Measurements from ENCODE around the gene TP53BP1.

Gene TP53BP1

DNA sequence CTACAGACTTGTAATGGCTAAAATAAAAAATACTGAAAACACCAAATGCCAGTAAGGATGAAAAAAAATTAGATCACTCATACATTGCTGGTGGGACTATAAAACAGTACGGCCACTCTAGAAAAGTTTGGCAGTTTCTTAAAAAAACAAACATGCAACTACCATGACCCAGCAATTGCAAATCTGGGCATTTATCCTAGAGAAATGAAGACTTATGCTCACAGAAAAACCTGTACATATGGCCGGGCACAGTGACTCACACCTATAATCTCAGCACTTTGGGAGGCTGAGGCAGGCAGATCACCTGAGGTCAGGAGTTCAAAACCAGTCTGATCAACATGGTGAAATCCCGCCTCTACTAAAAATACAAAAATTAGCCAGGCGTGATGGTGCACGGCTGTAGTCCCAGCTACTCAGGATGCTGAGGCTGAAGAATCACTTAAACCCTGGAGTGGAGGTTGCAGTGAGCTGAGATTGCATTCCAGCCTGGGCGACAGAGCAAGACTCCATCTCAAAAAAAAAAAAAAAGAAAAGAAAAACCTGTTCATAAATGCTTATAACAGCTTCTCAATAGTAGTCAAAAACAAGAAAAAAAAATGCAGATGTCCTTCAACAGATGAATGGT lies 5.6 kb downstream of the TP53BP1 start:
- DNase-seq = no peak

DNA sequence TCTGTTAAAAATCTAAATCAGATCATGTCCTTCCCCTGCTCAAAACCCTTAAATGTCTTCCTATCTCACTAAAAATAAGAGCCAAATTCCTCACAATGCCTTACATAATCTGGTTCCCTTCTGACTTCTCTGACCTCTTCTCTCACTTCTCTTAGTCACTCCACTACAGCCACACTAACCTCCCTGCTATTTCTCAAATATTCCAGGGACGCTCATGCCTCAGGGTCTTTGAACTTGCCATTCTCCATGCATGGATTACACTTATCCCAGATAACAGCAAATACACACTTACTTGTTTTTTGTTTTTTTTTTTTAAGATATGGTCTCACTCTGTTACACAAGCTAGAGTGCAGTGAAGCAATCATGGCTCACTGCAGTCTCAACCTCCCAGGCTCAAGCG lies 8.5 kb downstream of the TP53BP1 start:
- DNase-seq = no peak

DNA sequence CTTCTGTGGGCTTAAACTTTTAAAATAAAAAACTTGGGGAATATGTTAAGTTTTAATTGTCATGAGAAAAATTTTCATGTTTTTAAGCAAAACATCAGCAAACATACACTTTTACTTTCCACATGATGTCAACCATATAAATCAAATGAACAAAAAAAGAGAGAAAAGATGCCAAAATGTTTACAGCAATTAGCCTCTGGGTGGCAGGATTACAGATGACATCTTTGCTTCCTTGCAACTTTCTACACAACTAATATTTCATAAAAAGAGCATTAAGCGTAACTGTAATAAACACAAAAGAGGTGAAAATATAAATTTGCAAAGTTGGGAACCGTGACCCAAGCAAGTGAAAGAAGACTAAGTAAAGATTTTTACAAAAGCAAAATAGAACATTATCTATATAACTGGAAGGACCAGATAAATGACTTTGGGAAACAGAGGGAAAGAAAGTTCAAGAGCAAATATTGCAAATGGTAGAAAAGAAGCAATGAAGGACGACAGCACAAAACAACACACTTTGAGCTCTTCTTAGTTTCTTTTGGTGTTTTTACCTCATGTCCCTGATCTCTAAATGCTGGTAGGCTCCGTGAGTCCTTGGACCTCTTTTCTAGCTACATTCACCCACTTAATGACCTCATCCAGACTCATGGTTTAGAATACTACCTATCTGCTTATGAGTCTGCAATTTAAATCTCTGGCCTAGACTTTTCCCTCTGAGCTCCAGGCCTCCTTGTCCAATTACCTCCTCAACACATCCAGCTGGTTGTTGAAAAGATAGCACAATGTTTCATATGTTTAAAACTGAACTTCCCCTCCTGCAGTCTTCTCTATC lies 9.4 kb downstream of the TP53BP1 start:
- no peak for DNase-seq

DNA sequence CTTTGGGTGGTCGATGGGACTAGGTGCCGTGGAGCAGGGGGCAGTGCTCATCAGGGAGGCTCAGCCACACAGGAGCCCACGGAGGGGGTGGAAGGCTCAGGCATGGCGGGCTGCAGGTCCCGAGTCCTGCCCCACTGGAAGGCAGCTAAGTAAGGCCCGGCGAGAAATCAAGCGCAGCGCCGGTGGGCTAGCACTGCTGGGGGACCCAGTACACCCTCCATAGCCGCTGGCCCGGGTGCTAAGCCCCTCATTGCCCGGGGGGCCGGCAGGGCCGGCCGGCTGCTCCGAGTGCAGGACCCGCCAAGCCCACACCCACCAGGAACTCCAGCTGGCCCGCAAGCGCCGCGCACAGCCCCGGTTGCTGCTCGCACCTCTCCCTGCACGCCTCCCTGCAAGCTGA lies 19.1 kb downstream of the TP53BP1 start:
- DNase-seq = no peak

DNA sequence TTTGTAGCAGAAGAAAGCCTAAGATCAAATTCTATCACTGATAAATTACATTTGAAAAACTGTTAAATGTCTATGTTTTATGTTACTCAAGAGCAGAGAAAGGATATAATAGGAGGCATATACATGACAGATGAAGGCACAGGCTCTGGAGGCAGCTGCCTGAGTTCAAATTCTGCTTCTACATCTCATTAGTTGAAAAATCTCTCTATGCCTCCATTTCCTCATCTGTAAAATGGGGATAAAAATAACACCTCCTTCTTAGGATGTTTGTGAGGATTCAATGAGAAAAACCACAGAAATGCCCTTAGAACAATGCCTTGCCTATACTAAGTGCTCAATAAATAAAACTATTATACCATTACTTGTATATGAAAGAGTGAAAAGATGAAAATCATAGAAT lies 21.0 kb downstream of the TP53BP1 start:
- no peak for DNase-seq

DNA sequence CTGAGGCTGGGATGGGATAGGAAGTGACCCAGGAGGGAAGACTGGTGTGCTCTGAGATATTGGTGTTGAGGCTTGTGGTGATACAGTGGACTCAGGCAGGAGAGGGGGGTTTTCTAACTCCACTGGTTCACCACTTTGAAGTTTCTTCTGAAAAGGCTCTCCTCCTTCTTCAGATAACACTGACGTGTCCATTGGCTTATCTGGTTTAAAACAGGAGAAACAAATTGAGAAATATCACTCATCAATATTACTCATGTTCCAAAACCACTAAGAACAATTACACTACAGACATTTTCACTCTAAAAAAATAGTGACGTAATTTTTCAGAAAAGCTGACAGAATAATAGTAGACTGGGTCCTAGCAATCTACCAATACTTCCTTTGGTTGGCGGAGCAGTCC lies 23.1 kb downstream of the TP53BP1 start:
- DNase-seq = no peak

DNA sequence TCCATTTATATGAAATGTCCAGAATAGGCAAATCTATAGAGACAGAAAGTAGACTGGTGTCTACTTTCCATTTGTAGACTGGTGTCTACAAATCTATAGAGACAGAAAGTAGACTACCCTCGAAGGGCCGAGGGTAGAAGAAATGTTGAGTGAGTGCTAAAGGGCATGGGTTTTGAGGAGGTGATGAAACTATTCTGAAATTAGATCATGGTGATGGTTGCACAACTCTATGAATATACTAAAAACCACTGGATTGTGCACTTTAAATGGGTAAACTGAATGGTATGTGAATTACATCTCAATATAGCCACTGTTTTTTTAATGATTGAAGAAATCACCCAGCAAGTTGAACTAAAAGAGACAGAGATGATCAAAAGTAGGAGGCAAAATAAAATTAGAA lies 27.9 kb downstream of the TP53BP1 start:
- no peak for DNase-seq

DNA sequence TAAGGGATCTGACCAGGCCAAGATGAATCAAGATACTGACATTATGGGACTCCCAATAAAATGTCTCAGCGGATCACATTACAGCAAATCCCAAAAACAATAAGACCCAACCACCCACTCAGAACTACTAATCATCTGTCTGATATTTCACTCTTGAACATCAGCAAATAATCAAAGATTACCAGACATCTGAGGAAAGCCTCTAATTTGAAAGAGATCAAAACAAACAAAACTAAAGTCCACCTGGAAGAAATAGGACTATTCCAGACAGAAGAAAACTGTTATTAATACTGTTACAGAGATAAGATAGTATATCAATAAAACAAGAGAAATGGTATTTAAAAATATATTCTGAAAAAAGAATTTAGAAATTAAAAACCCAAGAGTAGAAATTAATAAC lies 29.0 kb downstream of the TP53BP1 start:
- DNase-seq = no peak

DNA sequence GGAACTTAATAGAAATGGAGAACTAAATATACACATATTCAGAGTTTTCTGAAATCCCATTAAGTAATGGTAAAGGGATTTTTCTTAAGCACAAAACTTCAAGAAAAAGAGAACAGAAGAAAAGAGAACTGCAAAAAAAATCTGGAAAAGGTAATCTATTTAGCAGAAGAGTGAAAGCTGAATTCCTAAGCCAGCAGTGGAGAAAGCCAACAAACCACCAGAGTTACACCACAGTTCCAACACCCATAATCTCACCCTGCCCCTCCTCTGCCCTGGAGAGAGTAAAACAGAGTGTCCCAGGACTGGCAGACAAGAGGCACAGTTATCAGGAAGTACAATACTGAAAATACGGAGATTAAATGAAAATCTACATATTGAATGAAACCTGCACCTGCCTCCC lies 29.4 kb downstream of the TP53BP1 start:
- DNase-seq = no peak

DNA sequence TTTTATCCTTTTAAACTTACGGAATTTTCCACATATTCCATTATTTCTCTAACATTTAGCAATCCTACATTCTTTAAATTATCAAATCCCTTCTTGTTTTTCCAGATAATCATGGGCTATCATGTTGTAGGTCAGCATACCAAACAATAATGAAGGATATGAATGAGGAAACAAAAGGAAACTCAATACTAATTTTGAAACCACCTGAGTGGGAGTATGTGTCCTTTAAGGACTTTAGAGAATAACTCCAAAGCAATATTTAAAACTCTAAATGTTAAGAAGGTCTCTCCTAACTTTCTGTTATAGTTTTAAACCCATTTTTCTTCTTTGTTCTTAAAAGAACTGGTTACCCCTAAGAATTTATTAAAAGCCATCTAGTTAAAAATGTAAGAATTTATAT lies 43.0 kb downstream of the TP53BP1 start:
- DNase-seq = no peak

DNA sequence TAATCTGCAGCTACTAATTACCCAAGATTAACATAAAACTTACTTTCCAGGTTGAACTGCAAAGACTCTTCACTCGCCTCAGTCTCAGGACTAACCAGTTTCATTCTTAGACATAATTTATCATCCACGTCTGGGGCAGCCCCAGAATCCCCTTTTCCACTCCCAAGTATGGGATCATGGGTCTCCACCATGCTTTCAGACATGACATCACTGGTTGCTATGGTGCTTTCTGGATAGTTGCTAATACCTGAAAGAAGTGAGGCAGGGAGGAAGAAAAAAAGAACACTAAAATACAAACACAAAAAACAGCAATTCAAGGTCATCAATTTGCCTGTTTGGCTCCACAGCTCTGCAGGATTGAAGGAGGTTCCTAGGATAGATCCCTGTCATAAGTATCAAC lies 46.6 kb downstream of the TP53BP1 start:
- DNase-seq = no peak

DNA sequence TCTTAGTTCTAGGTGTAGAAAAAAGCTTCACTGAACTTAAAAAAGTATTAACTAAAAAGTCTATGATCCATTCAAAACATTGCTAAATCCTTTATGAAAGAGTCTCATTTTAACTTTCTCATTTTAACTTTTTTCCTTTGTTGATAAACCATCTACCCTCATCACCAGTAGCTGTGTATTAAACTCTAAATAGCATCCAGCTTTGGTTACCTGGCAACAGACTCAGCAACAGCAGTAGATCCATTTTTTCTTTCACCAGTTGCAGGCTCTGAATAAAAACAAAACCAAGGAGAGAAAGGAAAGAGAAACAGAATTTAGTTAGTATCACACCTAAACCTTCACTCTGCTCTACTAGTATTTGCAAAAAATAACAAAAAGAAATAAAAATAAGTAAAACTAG lies 51.6 kb downstream of the TP53BP1 start:
- DNase-seq = no peak

DNA sequence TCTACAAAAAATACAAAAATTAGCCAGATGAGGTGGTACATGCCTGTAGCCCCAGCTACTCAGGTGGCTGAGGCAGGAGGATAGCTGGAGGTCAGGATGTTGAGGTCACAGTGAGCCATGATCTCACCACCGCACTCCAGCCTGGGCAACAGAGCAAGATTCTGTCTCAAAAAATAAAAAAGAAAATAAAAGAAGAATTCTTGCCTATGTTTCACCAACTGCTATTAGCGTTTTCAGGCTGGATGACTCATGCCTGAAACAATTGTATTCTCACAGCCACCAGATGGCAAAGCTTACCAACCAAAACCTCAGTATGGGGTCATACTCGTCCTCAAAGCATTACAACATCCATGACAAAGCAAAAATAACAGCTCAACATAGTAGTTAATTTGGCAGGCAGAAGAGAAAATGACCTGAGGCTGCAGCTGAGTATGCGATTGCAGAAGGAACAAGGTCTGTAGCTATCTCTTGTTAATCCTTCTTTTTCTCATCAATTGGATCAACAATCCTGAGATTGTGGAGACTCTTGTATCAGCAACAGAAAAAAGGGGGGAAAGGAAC lies 52.2 kb downstream of the TP53BP1 start:
- no peak for DNase-seq

DNA sequence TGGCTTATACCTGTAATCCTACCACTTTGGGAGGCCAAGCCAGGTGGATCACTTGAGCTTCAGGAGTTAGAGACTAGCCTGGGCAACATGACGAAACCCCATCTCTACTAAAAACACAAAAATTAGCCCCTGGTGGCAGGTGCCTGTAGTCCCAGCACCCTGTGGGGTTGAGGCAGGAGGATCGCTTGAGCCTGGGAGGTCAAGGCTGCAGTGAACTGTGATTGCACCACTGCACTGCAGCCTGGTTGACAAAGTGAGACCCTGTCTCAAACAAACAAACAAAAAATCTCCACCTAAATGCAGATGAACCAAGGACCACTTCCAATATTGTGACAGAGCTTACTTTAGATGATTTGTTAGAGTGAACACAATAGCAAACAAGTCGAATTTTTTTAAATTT lies 53.7 kb downstream of the TP53BP1 start:
- no peak for DNase-seq

DNA sequence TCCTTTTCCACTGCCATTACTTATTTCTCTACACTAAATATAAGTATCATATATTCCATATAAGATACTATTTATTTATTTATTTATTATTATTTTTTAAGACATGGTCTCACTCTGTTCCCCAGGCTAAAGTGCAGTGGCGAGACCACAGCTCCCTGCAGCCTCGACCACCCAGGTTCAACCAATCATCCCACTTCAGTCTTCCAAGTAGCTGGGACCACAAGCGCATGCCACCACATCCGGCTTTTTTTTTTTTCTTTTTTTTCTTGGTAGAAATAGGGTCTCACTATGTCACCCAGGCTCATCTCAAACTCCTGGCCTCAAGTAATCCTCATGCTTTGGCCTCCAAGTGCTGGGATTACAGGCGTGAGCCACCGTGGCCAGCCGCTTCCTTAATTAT lies 56.6 kb downstream of the TP53BP1 start:
- DNase-seq = no peak

DNA sequence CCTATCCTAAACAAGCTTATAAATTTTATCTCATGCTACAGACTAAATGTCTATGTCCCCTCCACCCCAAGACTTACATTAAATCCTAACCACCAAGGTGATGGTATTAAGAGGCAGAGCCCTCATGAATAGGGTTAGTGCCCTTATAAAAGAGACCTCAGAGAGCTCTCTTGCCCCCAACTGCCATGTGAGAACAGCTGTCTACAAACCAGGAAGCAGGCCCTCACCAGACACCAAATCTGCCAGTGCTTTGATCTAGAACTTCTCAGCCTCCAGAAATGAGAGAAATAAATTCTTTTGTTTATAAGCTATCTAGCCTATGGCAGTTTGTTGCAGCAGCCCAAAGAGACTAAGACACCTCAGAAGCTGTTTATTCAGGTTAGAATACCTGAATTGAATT lies 58.5 kb downstream of the TP53BP1 start:
- DNase-seq = no peak

DNA sequence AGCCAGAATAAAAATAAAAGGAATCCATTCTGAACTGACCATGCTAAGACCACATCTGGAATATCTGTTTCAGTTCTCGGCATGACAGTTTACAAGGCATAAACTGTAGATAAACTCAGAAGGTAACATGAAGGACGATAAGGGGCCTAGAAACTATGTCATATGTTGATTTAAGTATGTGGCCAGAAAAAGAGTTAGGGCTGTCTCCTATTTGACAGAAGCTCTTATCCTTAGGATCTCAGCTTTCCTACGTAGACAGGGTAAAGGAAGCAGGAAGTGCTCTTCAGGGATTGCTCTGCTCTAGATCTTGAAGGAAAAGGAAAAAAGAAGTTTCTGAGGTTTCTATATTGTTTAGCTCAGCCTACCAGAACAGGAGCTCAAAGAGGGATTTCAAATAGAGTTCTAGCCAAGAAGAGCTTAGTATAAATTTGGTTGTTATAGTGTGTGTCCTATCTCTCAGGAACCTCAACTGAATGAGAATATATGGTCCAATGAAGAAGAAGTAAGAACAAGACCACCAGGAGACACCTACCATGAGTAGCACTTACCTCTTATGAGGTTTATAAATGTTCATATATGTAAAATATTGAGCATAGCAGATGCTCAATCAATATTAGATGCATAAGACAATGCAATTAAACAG lies 59.2 kb downstream of the TP53BP1 start:
- DNase-seq = no peak

DNA sequence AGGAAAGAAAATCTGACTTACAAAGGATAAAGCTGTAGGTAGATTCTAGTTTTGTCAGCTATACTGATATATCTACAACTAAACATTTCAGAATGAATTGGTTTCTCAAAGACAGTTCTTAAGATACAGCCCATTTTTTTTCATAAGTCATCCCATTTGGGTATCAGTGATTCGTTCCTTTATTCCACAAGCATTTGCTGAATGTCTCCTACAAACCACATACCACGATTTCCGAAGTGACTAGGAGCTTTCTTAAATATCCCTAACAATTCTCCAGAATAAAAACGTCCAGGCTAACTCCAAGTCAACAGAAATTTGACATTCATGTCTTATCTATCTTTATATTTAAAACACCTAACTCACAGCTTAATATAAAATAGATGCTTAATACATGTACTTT lies 59.8 kb downstream of the TP53BP1 start:
- no peak for DNase-seq

DNA sequence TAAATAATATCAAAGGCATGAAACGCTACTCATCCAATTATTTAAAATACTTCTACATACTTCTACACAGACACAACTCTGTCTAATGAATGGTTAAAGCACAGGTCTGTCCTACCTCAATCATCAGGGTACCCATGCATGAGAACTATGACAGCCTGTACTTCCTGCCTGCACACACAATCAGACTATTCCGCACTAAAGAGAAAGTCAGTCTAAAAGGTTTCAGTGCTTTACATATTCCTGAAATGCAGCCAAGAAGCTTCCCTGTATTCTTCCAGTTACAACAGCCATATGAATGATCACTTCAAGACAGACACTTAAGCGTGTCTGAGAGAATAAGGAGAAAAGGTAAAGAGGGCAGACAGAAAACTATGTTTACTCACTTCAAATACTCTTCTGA lies 63.3 kb downstream of the TP53BP1 start:
- DNase-seq = no peak

DNA sequence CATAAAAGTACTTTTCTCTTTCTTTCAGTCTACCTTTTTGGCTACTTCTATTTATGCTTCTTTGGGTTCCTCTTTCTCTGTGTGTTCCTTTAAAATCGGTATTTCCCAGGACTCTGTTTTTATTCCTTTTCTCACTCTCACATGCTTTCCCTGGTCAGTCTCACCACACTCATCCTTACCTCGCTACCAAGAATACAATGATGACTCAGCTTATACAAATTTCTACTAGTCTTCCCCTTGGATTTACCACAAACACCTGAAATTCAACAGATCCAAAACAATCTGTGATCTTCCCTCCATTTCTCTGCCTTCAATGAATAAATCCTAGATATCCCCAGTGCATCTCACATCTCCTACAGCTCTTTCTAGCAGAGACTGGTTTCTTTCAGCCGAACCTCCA lies 69.2 kb downstream of the TP53BP1 start:
- no peak for DNase-seq

DNA sequence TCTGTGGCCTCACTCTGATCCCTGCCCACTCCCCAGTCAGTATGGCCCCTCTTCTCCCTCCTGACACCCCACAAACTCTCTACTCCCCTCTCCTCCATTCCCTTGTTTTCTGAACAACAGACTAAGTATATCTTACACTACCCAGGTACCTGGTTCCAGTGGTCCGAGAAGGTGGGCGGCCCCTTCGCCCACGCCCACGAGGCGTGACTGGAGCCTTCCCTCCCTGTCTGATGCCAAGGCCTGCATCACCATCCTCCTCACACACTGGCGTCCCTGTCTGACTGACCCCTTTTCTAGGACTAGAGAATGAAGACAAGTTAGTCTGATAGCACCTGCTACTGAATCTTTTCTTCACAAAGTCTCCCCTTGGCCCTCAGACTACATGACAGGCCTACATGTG lies 72.1 kb downstream of the TP53BP1 start:
- no peak for DNase-seq

DNA sequence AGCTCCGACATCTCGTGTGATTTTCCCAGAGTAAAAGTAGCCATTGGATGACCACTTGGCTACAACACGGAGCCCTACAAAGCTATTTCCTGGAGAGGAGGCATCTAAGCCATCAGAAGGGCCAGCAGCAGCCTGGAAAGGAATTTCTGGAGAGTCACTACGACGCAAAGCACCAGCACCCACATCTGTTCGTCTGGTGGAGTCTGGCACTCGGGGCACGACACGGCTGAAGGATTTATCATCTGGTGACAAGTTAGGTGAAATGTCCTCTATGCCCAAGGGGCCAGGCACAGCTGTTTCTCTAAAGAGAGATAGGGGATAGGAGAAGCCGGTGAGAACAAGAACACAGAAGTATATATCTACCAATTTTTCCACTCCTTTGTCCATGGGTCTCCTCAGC lies 72.5 kb downstream of the TP53BP1 start:
- no peak for DNase-seq

DNA sequence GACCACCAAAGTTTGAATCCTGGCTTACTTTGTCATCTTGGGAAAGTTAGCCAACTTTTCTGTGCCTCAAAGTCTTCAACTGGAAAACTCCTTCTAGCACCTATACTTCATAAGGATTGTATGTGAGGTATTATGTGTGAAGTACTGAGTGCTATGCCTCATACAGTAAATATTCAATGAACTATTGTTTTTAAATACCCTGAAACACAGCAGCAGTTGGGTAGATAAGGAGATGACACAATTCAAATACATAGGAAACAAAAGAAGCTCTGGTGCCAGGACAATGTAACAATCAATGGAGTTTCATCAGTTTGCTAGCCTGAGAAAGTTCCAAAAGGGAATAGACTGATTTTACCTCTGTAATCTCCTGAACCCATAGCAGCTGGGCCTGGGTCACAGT lies 78.8 kb downstream of the TP53BP1 start:
- DNase-seq = no peak

DNA sequence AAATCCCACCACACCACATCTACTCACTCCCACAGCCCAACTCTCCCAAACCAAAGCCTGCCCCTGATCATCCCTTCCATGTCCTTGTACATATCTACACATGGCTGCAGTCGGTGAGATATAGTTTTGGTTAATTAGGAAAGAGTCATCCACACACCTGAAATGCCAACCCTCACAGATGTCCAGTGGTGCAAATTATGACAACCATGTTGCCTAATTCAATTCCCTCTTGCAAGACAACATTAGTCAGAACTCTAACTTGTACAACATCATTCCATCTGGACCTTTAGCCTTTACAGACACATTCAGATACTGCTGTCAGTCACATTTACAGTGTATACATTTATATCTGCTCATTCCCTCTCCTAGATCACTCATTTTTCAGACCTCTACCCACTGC lies 80.9 kb downstream of the TP53BP1 start:
- DNase-seq = no peak
